ENCODE measurements around the gene JUND. TPM values are rescaled to one million over a fixed set of nuclear protein-coding genes. Genes with fewer than 3 reads are reported as not detected.

Gene JUND
- total and polyA plus RNA-seq, 2 of the 8 experiments (the other 6 are each of a cell fraction or from before 2014, with no cell fraction given) = 54.0 to 77.5 TPM

GRCh38 chr19:18259893-18260292 lies 21.5 kb downstream of the JUND start (continued):
- TF ChIP-seq JUN (IDR thresholded peaks at IDR 0.05; ENCODE audit: low read depth, low read length) (no peak), KDM4A (IDR thresholded peaks at IDR 0.05; ENCODE audit: low read depth, low read length, severe bottlenecking) (no peak), SUZ12 (IDR thresholded peaks at IDR 0.05; ENCODE audit: low read length) (no peak), TBP (IDR thresholded peaks at IDR 0.05; ENCODE audit: low read depth, low read length) (no peak)

Data from H1 (cell line).